ENCODE data around the gene KCNMA1.

DNA sequence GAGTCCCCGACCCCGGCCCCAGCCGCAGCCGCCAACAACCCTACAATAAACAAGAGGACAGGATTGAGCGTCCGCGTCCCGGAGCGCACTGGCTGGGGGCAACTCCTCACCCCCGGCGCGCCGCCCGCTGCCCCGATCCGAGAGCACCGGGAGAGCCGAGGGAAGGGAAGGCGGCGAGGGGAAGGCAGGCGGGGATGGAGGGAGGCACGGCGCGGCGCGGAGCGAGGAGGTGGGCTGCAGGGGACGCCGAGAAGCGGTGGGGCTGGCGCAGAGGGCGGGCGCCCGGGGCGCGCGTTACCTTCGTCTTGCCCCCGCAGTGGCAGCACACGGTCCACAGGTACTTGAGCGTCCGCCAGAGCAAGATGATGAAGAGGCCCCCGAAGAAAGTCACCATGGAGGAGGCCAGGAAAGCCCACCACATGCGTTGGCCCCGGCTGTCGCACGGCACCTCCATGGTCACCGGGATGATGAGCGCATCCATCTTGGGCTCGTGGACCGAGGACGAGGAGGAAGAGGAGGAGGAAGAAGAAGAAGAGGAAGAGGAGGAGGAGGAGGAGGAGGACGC, 559 bp downstream of the KCNMA1 start:
- no peak for TF ChIP-seq CTCF (IDR thresholded peaks at IDR 0.05; ENCODE audit: poor library complexity, severe bottlenecking)
- TF ChIP-seq REST (IDR thresholded peaks at IDR 0.05; ENCODE audit: borderline replicate concordance), result peak; percentile 36
- peak; percentile 7 for TF ChIP-seq POLR2AphosphoS5 (IDR thresholded peaks at IDR 0.05)
- no peak for TF ChIP-seq TAF1 (IDR thresholded peaks at IDR 0.05; ENCODE audit: low read depth)
- TF ChIP-seq EZH2 (IDR thresholded peaks at IDR 0.05; ENCODE audit: borderline replicate concordance, insufficient read depth, low read length, poor library complexity, severe bottlenecking), result no peak
- no peak for TF ChIP-seq RAD21 (conservative IDR thresholded peaks at IDR 0.05)
- no peak for TF ChIP-seq EP300 (conservative IDR thresholded peaks at IDR 0.05; ENCODE audit: poor library complexity, severe bottlenecking)

Data from neural cell (in vitro differentiated cells).